Osteocyte (in vitro differentiated cells): Measurements from ENCODE around the gene AKIRIN2. TPM values are rescaled to one million over a fixed set of nuclear protein-coding genes. Genes with fewer than 3 reads are reported as not detected.

Source experiments
- DNase-seq: peaks from one replicate; pipeline ENCODE4 v3.0.0; 2021; ENCODE audit warnings: mixed read lengths; ENCODE audit not compliant: unreplicated experiment; ENCODE audit errors: extremely low spot score
- H3K27ac Mint-ChIP-seq: one replicate; pipeline ENCODE4 v1.8.0; 2021; ENCODE audit warnings: mild to moderate bottlenecking, mixed read lengths; ENCODE audit not compliant: unreplicated experiment
- H3K27me3 Mint-ChIP-seq: one replicate; pipeline ENCODE4 v1.8.0; 2021; ENCODE audit warnings: mixed read lengths; ENCODE audit not compliant: unreplicated experiment
- H3K36me3 Mint-ChIP-seq: one replicate; pipeline ENCODE4 v1.8.0; 2021; ENCODE audit warnings: mixed read lengths; ENCODE audit not compliant: unreplicated experiment
- H3K4me1 Mint-ChIP-seq: one replicate; pipeline ENCODE4 v1.8.0; 2021; ENCODE audit warnings: mixed read lengths; ENCODE audit not compliant: unreplicated experiment
- H3K4me3 Mint-ChIP-seq: one replicate; pipeline ENCODE4 v1.8.0; 2021; ENCODE audit warnings: mild to moderate bottlenecking, moderate library complexity, mixed read lengths; ENCODE audit not compliant: unreplicated experiment
- H3K9me3 Mint-ChIP-seq: one replicate; pipeline ENCODE4 v1.8.0; 2021; ENCODE audit warnings: mixed read lengths; ENCODE audit not compliant: unreplicated experiment
- long read RNA-seq: library from polyadenylated mRNA; unstranded; transcript quantifications from one replicate; pipeline ENCODE4 v2.0.0, GENCODE V29; 2021
- total RNA-seq: library from RNA; stranded (reverse); gene quantifications from 2 replicates; pipeline ENCODE4 v1.2.1, GENCODE V29; 2021
- TF ChIP-seq, protein P1 (sequence below): fragments of 200-600 bp; sonication (generic); IDR thresholded peaks from 2 replicates; pipeline ENCODE4 v1.5.0; 2021; ENCODE audit warnings: antibody characterized with exemption, mild to moderate bottlenecking, moderate library complexity

AKIRIN2 gene
- total RNA-seq: 67.6 and 68.1 TPM in 2 replicates
- long read RNA-seq, transcript AKIRIN2-201 (5 exons, 1,662 nt): major isoform, 30 of 38 reads
- long read RNA-seq, partial matches to known transcripts: 1 of 38 reads
- long read RNA-seq, other reads (novel, unspliced or antisense): 7 of 38 reads

DNA sequence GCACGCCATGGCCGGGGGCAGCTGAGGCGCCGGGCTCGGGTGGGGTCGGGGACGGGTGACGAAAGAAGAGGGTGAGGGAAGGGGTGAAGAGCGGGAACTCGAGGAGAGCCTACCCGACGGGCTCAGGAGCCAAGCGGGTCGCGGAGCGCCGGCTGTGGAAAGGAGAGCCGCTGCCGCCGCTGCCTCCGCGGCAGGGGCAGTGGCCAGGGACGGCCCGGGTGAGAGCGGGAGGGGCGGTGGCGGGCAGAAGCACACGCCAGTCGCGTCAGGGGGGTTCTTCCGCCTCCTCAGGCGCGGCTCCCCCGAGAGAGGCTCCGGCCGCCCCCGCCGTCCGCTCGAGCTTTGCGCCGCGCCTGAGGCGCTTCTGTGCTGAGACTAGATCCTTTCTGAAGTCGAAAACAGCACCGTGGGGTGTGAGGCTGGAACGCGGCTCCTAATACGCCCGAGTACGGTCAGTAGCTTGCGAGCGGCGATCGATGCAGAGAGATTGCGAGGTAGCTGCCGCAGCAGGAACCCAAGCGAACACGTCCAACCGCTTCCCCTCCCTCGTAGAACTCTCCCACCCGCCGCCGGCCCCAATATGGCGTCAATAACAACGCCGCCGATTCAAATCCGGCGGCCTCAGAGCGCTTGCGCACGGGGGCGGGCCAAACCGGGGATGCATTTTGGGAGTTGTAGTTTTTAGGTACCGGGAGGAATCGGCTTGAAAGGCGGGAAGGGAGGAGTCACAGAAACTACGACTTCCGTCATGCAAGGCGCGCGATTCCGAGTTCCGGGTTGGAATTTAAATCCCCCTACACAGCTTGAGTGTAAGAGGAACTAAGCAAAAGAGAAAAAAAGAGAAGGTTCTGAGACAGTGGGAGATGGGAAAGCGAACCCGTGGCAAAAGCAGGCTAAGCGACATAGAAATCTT lies at the start of gene AKIRIN2:
Gene AKIRIN2 (minus strand): TSS at position 558 of the 913 bp plus-strand sequence. CDS start 549 bp downstream, at position 9.
- Mint-ChIP-seq H3K9me3 (no peaks in the 10 kb centered on the region), H3K36me3 (peaks cover 1% of the 10 kb centered on the region), H3K27ac (peak within 1 kb of the TSS; percentile 98), H3K4me1 (peaks cover 39% of the 10 kb centered on the region), H3K27me3 (no peaks in the 10 kb centered on the region), H3K4me3 (peak within 1 kb of the TSS; percentile 99)
- TF ChIP-seq, protein P1, sequence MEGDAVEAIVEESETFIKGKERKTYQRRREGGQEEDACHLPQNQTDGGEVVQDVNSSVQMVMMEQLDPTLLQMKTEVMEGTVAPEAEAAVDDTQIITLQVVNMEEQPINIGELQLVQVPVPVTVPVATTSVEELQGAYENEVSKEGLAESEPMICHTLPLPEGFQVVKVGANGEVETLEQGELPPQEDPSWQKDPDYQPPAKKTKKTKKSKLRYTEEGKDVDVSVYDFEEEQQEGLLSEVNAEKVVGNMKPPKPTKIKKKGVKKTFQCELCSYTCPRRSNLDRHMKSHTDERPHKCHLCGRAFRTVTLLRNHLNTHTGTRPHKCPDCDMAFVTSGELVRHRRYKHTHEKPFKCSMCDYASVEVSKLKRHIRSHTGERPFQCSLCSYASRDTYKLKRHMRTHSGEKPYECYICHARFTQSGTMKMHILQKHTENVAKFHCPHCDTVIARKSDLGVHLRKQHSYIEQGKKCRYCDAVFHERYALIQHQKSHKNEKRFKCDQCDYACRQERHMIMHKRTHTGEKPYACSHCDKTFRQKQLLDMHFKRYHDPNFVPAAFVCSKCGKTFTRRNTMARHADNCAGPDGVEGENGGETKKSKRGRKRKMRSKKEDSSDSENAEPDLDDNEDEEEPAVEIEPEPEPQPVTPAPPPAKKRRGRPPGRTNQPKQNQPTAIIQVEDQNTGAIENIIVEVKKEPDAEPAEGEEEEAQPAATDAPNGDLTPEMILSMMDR: no peak
- peak; percentile 99 for DNase-seq

DNA sequence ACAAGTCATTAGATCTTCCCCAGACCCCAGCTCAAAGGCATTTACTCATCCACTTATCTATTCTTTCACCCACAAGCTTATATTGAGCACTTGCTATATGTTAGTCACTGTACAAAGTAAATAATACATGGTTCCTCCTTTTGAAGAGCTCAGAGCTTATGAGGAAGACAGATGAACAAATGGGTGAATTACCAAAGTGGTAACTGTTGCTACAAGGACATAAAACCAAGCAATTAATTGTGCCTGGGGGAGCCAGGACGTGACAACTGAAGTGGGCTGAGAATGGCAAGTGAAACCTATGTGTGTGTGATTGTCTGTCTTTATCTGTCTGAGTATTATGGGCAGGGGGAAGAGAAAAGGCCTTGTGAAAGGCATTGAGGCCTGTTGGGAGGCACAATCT lies 45.6 kb upstream of the AKIRIN2 start:
- Mint-ChIP-seq H3K9me3 (no peaks in the 10 kb centered on the region), H3K4me3 (no peak overlapping the region), H3K27ac (no peak overlapping the region), H3K36me3 (no peaks in the 10 kb centered on the region), H3K4me1 (peaks cover 3% of the 10 kb centered on the region), H3K27me3 (peaks cover 22% of the 10 kb centered on the region)
- no peak for DNase-seq
- TF ChIP-seq, protein P1: no peak

DNA sequence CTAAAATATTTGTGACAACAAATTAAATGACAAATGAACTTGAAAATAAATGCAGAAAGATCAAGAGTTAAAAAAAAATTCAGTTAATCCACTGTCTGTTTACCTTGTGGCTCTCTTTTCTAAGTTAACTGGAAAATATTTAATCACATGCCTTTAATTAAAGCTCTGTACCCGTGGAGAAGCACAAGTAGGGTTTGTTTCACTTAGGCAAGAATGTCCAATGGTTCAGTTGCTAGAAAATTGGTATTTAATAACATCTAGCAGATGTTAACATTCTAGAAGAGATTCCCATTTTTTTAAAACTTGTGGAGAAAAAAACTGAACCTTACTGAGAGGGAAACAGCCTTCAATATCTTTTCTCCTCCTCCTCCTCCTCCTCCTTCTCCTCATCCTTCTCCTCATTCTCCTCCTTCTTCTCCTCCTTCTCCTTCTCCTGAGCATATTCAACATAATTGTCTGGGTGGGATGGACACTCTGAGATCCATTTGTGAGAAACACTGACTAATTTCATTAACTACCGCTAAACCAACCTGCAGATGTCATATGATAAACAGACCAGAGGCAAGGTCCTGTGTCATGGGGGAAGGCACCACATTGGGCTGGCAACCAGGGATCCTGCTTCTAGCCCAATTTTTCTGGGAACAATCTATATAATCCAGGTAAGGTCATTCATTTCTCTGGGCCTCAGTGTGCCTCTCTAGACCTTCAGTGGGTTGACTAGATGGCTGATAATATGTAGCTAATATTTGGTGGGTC lies 44.1 kb upstream of the AKIRIN2 start:
- TF ChIP-seq, protein P1: no peak
- Mint-ChIP-seq H3K36me3 (no peaks in the 10 kb centered on the region), H3K4me3 (no peak overlapping the region), H3K4me1 (peaks cover 3% of the 10 kb centered on the region), H3K27ac (no peak overlapping the region), H3K27me3 (peaks cover 22% of the 10 kb centered on the region), H3K9me3 (no peaks in the 10 kb centered on the region)
- DNase-seq: no peak

DNA sequence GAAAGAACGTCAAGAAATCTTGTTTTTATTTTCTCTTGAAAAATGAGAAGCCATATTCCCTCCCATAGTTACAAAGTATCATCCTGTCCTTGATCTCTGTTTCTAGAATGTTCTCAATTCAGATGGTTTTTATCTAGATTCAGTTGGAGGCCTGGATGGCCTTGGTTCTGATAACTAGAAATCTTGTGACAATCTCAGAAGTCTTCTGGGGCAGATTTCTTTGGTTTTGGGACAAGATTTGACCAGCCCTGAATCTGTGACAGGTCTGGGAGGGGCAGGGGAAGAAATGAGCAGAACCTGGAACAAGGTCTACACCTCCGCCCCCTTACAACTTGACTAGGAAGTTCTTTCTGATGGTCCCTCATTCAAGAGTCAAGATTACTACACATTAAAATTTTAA lies 41.4 kb upstream of the AKIRIN2 start:
- peaks cover 3% of the 10 kb centered on the region for H3K4me1 Mint-ChIP-seq
- H3K4me3 Mint-ChIP-seq: no peak overlapping the region
- H3K27ac Mint-ChIP-seq: no peak overlapping the region
- TF ChIP-seq, protein P1: no peak
- no peaks in the 10 kb centered on the region for H3K36me3 Mint-ChIP-seq
- no peak for DNase-seq
- peaks cover 22% of the 10 kb centered on the region for H3K27me3 Mint-ChIP-seq
- no peaks in the 10 kb centered on the region for H3K9me3 Mint-ChIP-seq
